H1 (cell line): Measurements from ENCODE around the gene SAMD4A. TPM values are rescaled to one million over a fixed set of nuclear protein-coding genes. Genes with fewer than 3 reads are reported as not detected.

Source experiments
- CTCF ChIA-PET: fragments of 300-600 bp; sonication (Branson Sonifier 250); formaldehyde crosslinking; loops from one replicate; lab custom pipeline; 2021; ENCODE audit not compliant: partially characterized antibody; lab: Charles Lee
- POLR2A ChIA-PET: fragments of 300-600 bp; sonication (Branson Sonifier 250); formaldehyde crosslinking; loops from one replicate; lab custom pipeline; 2021; ENCODE audit warnings: inconsistent platforms; ENCODE audit not compliant: partially characterized antibody; lab: Charles Lee
- DNase-seq, 2 experiments: peaks; one replicate each; pipeline versions ENCODE4 v3.0.0 to v3.0.0-alpha.2; 2010 to 2022; ENCODE audit warnings: low spot score in 2 of 2, low read depth in 1 of 2, mixed read lengths in 1 of 2
- FAIRE-seq: peaks from 2 replicates; lab custom pipeline; 2011; peaks lifted over from hg19 to GRCh38; lab: Jason Lieb, UNC
- H2AFZ ChIP-seq: 2 replicates; pipeline ENCODE4 v1.8.1; 2012; ENCODE audit warnings: low read length, inconsistent platforms
- H2AK5ac ChIP-seq: 2 replicates; pipeline ENCODE4 v1.6.1; 2013; ENCODE audit warnings: low read depth, low read length
- H2BK120ac ChIP-seq: replicated peaks from 2 replicates; pipeline ENCODE3; 2013; ENCODE audit warnings: low read depth, low read length, inconsistent platforms
- H2BK12ac ChIP-seq: 2 replicates; pipeline ENCODE4 v1.6.1; 2013; ENCODE audit warnings: low read depth, low read length
- H2BK15ac ChIP-seq: 2 replicates; pipeline ENCODE4 v1.6.1; 2013; ENCODE audit warnings: low read length
- H2BK20ac ChIP-seq: 2 replicates; pipeline ENCODE4 v1.6.1; 2013; ENCODE audit warnings: low read length
- H2BK5ac ChIP-seq: 2 replicates; pipeline ENCODE4 v1.6.1; 2013; ENCODE audit warnings: low read depth, low read length
- H3K14ac ChIP-seq: 2 replicates; pipeline ENCODE4 v1.6.1; 2013; ENCODE audit warnings: inconsistent platforms; ENCODE audit not compliant: insufficient read length
- H3K18ac ChIP-seq: 2 replicates; pipeline ENCODE4 v1.6.1; 2013; ENCODE audit warnings: low read length; ENCODE audit errors: extremely low read depth
- H3K23ac ChIP-seq: 2 replicates; pipeline ENCODE4 v1.6.1; 2013; ENCODE audit warnings: inconsistent platforms; ENCODE audit not compliant: insufficient read length
- H3K23me2 ChIP-seq: 2 replicates; pipeline ENCODE4 v1.6.1; 2013; ENCODE audit warnings: low read depth, low read length
- H3K27ac ChIP-seq: 2 replicates; pipeline ENCODE4 v1.6.1; 2011; ENCODE audit warnings: low read depth, low read length, inconsistent platforms
- H3K27me3 ChIP-seq, 4 experiments: replicated peaks in 1 of 4; 1 replicate in 1 of 4; 2 replicates in 3 of 4; pipeline versions ENCODE4 v1.6.1 to v1.8.1; 2011 to 2013; ENCODE audit warnings: low read length in 3 of 4, mild to moderate bottlenecking in 3 of 4, inconsistent platforms in 2 of 4, mixed read lengths in 2 of 4, moderate library complexity in 1 of 4; ENCODE audit not compliant: control insufficient read depth in 3 of 4, insufficient read depth in 3 of 4; ENCODE audit errors: extremely low read depth in 1 of 4
- H3K36me3 ChIP-seq, 4 experiments: 2 replicates each; pipeline versions ENCODE4 v1.6.1 to v1.8.1; 2011 to 2013; ENCODE audit warnings: mild to moderate bottlenecking in 4 of 4, low read length in 3 of 4, moderate library complexity in 2 of 4, control low read depth in 1 of 4, inconsistent platforms in 1 of 4; ENCODE audit not compliant: insufficient read depth in 4 of 4, control insufficient read depth in 2 of 4
- H3K4ac ChIP-seq: replicated peaks from 2 replicates; pipeline ENCODE3; 2013; ENCODE audit warnings: low read length, low read depth, mixed read lengths, inconsistent platforms; ENCODE audit not compliant: insufficient read length
- H3K4me1 ChIP-seq, 4 experiments: replicated peaks in 1 of 4; 1 replicate in 1 of 4; 2 replicates in 3 of 4; pipeline versions ENCODE4 v1.6.1 to v1.8.1; 2011 to 2013; ENCODE audit warnings: low read length in 3 of 4, inconsistent platforms in 2 of 4, mixed read lengths in 1 of 4; ENCODE audit not compliant: insufficient read depth in 4 of 4, control insufficient read depth in 3 of 4
- H3K4me2 ChIP-seq, 2 experiments: 2 replicates each; pipeline versions ENCODE4 v1.6.1 to v1.8.1; 2011 to 2013; ENCODE audit warnings: low read depth in 2 of 2, low read length in 2 of 2, control low read depth in 1 of 2, inconsistent platforms in 1 of 2, mild to moderate bottlenecking in 1 of 2; ENCODE audit not compliant: insufficient read depth in 1 of 2
- H3K4me3 ChIP-seq, 4 experiments: fragments of 200-600, 300-600 bp in 1 of 4; sonication (generic), shearing (Covaris generic), sonication (Bioruptor Twin) in 1 of 4; 2 replicates each; pipeline versions ENCODE4 v1.5.1 to v1.8.1; 2011 to 2016; ENCODE audit warnings: low read length in 4 of 4, low read depth in 3 of 4, control low read depth in 2 of 4, inconsistent platforms in 2 of 4, mild to moderate bottlenecking in 2 of 4, mixed read lengths in 1 of 4, moderate library complexity in 1 of 4; ENCODE audit not compliant: insufficient read depth in 2 of 4; ENCODE audit errors: extremely low read depth in 1 of 4
- H3K56ac ChIP-seq: replicated peaks from 2 replicates; pipeline ENCODE3; 2013; ENCODE audit warnings: low read depth, mild to moderate bottlenecking, mixed read lengths, low read length, inconsistent platforms; ENCODE audit not compliant: insufficient read length
- H3K79me1 ChIP-seq: 2 replicates; pipeline ENCODE4 v1.6.1; 2013; ENCODE audit warnings: low read depth, low read length, control low read depth
- H3K79me2 ChIP-seq, 2 experiments: 2 replicates each; pipeline versions ENCODE4 v1.6.1 to v1.8.1; 2012 to 2013; ENCODE audit warnings: low read length in 2 of 2, mild to moderate bottlenecking in 2 of 2, inconsistent platforms in 1 of 2; ENCODE audit not compliant: insufficient read depth in 2 of 2, control insufficient read depth in 1 of 2
- H3K9ac ChIP-seq, 4 experiments: replicated peaks in 1 of 4; 1 replicate in 1 of 4; 2 replicates in 3 of 4; pipeline versions ENCODE4 v1.6.1 to v1.8.1; 2011 to 2013; ENCODE audit warnings: low read depth in 3 of 4, low read length in 3 of 4, control low read depth in 2 of 4, mild to moderate bottlenecking in 2 of 4, moderate library complexity in 2 of 4, inconsistent platforms in 1 of 4; ENCODE audit errors: extremely low read depth in 1 of 4
- H3K9me3 ChIP-seq, 2 experiments: 2 replicates each; pipeline versions ENCODE4 v1.6.1 to v1.8.1; 2012 to 2013; ENCODE audit warnings: mild to moderate bottlenecking in 2 of 2, moderate library complexity in 2 of 2, control low read depth in 1 of 2, inconsistent platforms in 1 of 2, low read depth in 1 of 2, low read length in 1 of 2, mixed read lengths in 1 of 2; ENCODE audit not compliant: insufficient read depth in 2 of 2
- H4K20me1 ChIP-seq, 2 experiments: replicated peaks in 1 of 2; 2 replicates each; pipeline versions ENCODE3 to v1.8.1; 2011 to 2013; ENCODE audit warnings: inconsistent platforms in 2 of 2, low read length in 2 of 2, mild to moderate bottlenecking in 1 of 2; ENCODE audit not compliant: insufficient read depth in 2 of 2, control insufficient read depth in 1 of 2
- H4K5ac ChIP-seq: 2 replicates; pipeline ENCODE4 v1.6.1; 2013; ENCODE audit warnings: low read length, low read depth, mixed read lengths, inconsistent platforms; ENCODE audit not compliant: insufficient read length
- H4K8ac ChIP-seq: 2 replicates; pipeline ENCODE4 v1.8.0; 2013; ENCODE audit warnings: mild to moderate bottlenecking, moderate library complexity, low read length, inconsistent platforms; ENCODE audit not compliant: insufficient read depth; ENCODE audit errors: extremely low read depth
- H4K91ac ChIP-seq: replicated peaks from 2 replicates; pipeline ENCODE3; 2013; ENCODE audit warnings: low read length, mixed read lengths, inconsistent platforms; ENCODE audit not compliant: insufficient read length
- POLR2AphosphoS5 ChIP-seq: IDR thresholded peaks from 2 replicates; pipeline ENCODE4 v1.6.1; 2011; ENCODE audit warnings: low read depth, low read length
- RAD21 ChIP-seq, 2 experiments: IDR thresholded peaks in 1 of 2; conservative IDR thresholded peaks in 1 of 2; 2 replicates each; pipeline ENCODE4 v1.6.1; 2011; ENCODE audit warnings: low read depth in 2 of 2, low read length in 2 of 2, improper control_type of control experiment in 1 of 2, inconsistent platforms in 1 of 2, mild to moderate bottlenecking in 1 of 2, moderate library complexity in 1 of 2
- SAP30 ChIP-seq: fragments of 300-600 bp; sonication (generic); IDR thresholded peaks from 2 replicates; pipeline ENCODE4 v1.7.1; 2012; ENCODE audit warnings: low read length, moderate library complexity, mild to moderate bottlenecking, inconsistent platforms; ENCODE audit not compliant: insufficient read depth, insufficient replicate concordance
- SIX5 ChIP-seq: IDR thresholded peaks from 2 replicates; pipeline ENCODE4 v1.6.1; 2011; ENCODE audit warnings: mild to moderate bottlenecking, low read depth, low read length
- WGBS, 2 experiments: shearing (Covaris generic) in 1 of 2; methylation state at CpG; one replicate each; pipeline versions ENCODE4 v1.1.6 to v1.1.7; 2013 to 2015; ENCODE audit warnings: low lambda C conversion rate in 2 of 2, mixed read lengths in 2 of 2, inconsistent platforms in 1 of 2, low coverage in 1 of 2, missing lambda C conversion rate in 1 of 2; ENCODE audit not compliant: insufficient replicate concordance in 2 of 2, insufficient coverage in 1 of 2, insufficient read length in 1 of 2; ENCODE audit errors: extremely low coverage in 1 of 2, missing lambda C conversion rate in 1 of 2; 5-methylcytosine and 5-hydroxymethylcytosine counted together
- polyA plus RNA-seq, 7 experiments: library from polyadenylated mRNA; depleted of rRNA in 3 of 7; stranded (reverse) in 5 of 7; unstranded in 2 of 7; fragments of >200 nt in 5 of 7; fragments of 200-250 nt in 2 of 7; gene quantifications; 1 replicate in 5 of 7; 2 replicates in 1 of 7; 4 replicates in 1 of 7; pipeline versions ENCODE4 v1.2.1 to v1.2.3, GENCODE V29; 2011 to 2013; ENCODE audit warnings: missing spikeins in 2 of 7, mixed read lengths in 2 of 7
- total RNA-seq: library from RNA; stranded (reverse); fragmentation: NEBNext Ultra II Directional; extraction: Animal tissue kit (Norgen Biotek cat#: 25700); gene quantifications from 2 replicates; pipeline ENCODE4 v1.2.1, GENCODE V29; 2021

Gene SAMD4A
- total and polyA plus RNA-seq, 2 of the 8 experiments (the other 6 are each of a cell fraction or from before 2014, with no cell fraction given) = 2.4 to 12.3 TPM

GRCh38 chr14:54719406-54719805, 152.5 kb downstream of the SAMD4A start:
- Histone ChIP-seq H3K79me1 (no peaks in the 10 kb centered on the region; the same call in 1 of the 2 replicates), H3K27me3 (peaks cover 0 to 1% (median 0%) of the 10 kb centered on the region in 4 experiments; a peak in 1 of 7 replicates), H3K79me2 (no peaks in the 10 kb centered on the region), H2AFZ (no peak overlapping the region), H3K36me3 (no peaks in the 10 kb centered on the region), H4K5ac (no peak overlapping the region)
- TF ChIP-seq RAD21 (IDR thresholded peaks at IDR 0.05 in 1 of 2, conservative IDR thresholded peaks at IDR 0.05 in 1 of 2; ENCODE audit: low read depth in 2 of 2, low read length in 2 of 2) = no peak
- TF ChIP-seq SIX5 = no peak
- TF ChIP-seq SAP30 = no peak
- no peak for TF ChIP-seq POLR2AphosphoS5
- TF ChIP-seq, all 59 proteins: peak for 0
- Histone ChIP-seq H2BK12ac (no peak overlapping the region), H4K8ac (no peak overlapping the region), H3K9me3 (no peaks in the 10 kb centered on the region), H3K4me3 (no peak overlapping the region), H2BK5ac (no peak overlapping the region), H3K27ac (no peak overlapping the region), H3K56ac (no peak overlapping the region), H3K4me1 (no peaks in the 10 kb centered on the region), H2BK15ac (no peak overlapping the region), H3K18ac (no peak overlapping the region), H3K4me2 (no peak overlapping the region), H4K20me1 (no peaks in the 10 kb centered on the region), H3K23me2 (no peaks in the 10 kb centered on the region), H3K14ac (no peak overlapping the region), H3K9ac (no peak overlapping the region), H4K91ac (no peak overlapping the region), H2AK5ac (no peak overlapping the region), H2BK20ac (no peak overlapping the region), H3K23ac (no peak overlapping the region), H3K4ac (no peak overlapping the region), H2BK120ac (no peak overlapping the region)
- 88% methylated on average over 4 of the region's 4 CpGs; no CpG with 5 or more reads in 1 of the 2 experiments for WGBS, 2 experiments
- ChIA-PET CTCF (interaction anchor here (0.8 to 3.2 kb wide), 12 partner anchors 9 to 1755 kb away, joined by 3 to 10 read pairs (median 4); no protein-coding TSS in a partner anchor), POLR2A (interaction anchor here (0.8 kb wide), 1 partner anchor 151 kb away, joined by 3 read pairs; no protein-coding TSS in a partner anchor)
- FAIRE-seq (no peak), DNase-seq (no peak)
